ENCODE data around the gene GPR34.
"Not testable (repeated sequence)": the region's sequence is repeated elsewhere in the genome, so short reads cannot be mapped to it uniquely, and the experiment has no call there.

GPR34 gene, protein sequence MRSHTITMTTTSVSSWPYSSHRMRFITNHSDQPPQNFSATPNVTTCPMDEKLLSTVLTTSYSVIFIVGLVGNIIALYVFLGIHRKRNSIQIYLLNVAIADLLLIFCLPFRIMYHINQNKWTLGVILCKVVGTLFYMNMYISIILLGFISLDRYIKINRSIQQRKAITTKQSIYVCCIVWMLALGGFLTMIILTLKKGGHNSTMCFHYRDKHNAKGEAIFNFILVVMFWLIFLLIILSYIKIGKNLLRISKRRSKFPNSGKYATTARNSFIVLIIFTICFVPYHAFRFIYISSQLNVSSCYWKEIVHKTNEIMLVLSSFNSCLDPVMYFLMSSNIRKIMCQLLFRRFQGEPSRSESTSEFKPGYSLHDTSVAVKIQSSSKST

DNA sequence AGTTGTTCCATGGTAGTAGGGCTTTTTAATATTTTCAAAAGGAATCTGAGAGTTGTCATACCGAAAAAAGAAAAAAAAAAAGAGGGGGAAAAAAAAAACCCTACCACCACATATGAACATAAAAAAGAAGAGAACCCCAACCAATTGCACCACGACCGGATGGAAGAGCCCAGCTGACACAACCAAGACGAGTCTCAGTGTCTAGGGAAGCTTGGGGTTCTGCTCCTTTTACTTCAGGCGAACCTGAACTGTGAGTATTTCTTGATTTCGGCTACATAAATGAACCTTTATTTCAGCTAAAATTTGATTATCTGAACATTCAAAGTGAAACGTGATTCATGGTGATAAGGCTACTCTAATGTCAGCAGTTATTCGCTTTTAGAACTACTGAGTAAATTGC is at the start of gene GPR34:
Gene GPR34, plus strand, starts transcription at position 139 of the 400 bp plus-strand sequence. CDS start 6,661 bp downstream, outside the sequence.
- DNase-seq (ENCODE audit: low spot score), result no peak

DNA sequence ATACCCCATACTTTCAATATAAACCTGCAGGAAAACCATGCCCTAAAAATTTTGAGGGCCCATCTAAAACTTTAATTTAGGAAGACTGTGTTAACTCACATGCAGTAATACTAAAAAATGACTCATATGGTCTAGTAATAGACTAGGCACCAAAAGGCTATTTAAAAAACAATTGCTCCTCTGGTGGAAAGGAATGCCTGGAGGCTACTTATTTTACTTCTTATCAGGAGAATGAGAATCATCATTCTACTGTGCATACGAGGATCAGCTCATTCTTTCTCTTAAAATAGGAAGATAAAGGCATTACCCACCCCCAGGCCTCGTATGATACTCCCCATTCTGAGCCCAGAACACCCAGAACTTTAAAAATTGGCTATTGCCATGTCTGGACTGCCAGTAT is 42.6 kb upstream of the GPR34 start:
- not testable (repeated sequence) for DNase-seq (ENCODE audit: low spot score)

DNA sequence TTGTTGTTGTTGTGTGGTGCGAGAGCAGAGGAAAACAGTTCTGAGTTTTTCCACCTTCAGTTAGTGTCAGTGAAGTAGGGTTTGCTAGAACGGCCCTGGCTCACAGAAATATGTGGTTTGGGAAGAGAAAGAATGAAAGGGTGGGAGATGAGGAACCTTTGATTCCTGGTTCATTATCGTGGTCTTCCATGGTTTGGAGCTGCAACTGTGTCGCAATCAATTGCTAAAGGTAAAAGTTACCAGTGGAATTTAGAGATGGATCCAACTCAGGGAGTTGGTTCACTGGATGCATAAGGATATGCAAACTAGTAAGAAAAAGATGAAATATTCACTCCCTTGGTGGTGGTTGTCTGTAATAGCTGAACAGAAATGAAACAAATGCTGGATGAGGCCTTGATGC is 35.6 kb upstream of the GPR34 start:
- DNase-seq (ENCODE audit: low spot score), result no peak

DNA sequence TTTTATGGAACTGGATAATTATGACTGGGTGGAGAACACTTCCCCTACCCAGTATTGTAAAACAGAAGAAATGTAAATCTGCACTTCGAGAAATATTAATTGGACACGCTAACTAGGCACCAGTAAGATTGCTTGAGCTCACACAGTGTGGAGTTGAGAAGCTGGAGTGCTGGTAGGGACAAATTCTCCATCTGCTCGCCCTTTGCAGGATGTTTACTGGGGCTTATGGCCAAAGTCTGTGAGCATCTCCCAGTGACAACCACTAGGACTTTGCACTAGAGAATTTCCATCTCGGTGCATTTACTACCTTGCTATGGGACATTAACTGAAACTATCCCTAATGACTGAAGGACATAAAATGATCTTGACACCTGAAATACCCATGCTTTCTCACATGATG is 33.7 kb upstream of the GPR34 start:
- DNase-seq (ENCODE audit: low spot score), result no peak

DNA sequence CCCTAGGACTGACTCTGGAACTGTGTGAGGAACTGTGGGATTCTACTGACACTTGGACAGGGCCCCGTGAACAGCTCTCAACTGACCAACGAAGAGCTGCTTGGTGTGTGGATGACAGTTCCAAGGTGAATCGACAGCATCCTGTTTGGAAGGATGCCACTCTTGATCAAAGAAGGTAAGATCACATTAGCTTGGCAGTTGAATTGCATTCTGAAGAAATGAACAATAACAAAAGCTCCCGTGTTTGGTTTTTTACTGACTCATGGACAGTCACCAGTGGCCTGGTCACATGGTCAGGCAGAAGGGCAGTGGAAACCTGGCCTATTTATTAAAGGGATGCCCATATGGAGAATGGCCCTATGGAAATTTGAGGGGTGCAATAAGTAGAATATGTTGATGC is 33.1 kb upstream of the GPR34 start:
- DNase-seq (ENCODE audit: low spot score), result no peak

DNA sequence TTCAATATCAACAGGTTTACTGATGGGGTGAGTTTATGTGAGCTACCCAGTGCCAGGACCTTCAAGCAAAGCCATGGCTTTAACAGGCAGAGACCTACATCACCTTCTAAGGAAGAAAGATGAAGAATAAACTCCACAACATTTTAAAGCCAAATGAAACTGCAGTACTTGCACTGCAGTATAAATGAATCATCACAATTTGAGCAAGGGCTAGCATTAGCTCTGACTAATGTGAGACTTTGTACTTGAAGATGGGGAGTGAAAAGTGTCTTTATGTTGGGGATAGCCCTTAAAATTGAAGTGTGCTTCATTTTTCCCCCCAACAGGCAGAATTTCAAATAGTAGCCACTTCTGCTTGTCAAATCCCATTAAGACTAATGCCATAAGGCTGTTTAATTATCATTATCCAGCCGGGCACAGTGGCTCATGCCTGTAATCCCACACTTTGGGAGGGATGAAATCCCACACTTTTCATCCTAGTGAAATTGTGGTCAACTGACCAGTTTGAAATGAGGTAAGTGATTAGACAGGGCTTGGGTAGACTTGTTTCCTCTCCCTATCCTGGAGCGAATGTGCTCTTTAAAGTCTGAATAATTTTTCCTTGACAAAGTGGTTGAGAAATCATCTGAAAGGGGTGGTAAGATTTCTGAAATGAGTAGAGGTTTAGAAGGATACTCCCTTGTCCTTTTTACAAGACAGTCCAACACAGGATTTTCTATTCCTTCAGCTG is 27.2 kb upstream of the GPR34 start:
- peak; percentile 32 for DNase-seq (ENCODE audit: low spot score)

DNA sequence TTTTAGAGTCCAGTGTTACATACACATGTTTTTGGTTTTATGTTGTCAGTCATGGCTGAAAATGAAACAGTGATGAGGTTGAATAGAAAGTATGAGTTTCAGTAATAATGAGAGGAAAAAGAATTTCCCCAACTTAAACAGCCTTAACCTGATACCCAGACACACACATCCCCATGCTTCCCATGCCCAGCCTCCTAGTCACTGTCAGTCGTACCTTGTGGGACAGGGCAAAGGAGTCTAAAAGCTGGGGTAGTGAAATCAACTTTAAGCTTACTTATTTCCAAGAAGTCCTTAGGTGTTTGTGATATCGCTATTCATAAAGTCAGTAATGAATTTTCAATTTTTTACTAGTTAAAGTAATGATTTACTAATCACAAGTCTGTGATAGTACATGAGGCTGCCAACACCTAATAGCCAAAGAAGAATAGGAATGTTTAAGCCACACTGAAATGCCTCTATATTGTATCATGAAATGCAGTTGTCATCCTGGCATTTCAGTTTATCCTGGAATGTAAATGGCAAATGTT is 24.3 kb upstream of the GPR34 start:
- DNase-seq (ENCODE audit: low spot score), result no peak

DNA sequence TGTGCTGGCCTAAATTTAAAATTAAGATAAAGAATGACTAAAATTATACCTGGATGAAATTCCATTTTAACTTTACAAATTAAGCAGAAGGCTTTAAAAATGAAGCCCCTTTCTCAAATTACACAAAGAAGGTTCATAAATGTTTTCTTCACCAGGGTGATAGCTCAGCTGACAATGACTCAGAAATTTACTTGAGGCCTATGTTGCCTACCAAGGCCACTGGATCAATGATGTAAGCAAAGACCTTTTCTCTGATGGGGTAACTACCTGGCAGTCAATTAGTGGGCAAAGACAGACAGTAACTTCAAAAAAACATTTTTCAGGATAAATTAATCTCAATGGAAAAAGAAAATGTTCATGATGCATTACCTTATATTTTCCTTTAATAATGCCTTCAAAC is 23.9 kb upstream of the GPR34 start:
- DNase-seq (ENCODE audit: low spot score), result no peak

DNA sequence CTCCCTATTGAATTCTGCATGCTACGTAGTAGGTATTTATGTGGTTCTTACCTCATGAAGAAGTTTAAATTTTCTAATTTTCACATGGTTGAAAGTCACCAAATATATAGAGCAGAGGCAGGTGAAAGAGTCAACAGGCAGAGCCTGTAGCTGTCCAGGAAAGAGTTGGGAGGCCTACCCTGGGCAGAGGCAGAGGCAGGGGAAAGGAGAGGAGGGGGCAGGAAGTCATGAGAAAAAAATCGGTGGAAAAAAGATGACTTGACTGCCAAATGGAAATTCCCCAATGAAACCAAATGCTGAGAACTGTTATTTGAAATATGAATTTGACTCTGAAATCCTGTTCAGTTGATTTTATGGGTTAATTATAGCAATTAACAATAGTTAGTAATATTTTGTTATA is 23.1 kb upstream of the GPR34 start:
- no peak for DNase-seq (ENCODE audit: low spot score)

DNA sequence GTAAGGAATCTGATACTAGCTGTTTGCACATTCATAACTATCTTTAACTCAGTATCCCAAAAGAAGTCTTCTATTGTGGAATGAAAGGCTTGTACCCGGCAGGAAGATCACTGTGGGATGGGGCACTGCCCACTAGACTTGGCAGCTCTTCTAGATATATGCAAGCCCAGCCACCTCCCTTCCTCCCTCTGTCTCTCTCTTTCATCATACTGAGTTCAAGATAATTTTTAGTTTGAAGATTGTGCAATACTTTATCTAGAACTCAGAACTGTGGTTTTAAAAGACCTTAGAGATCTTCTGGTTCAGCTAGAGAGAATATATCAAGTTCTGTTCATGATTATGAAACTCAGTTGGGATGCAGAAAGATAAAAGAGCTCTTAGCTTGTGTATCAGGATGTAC is 22.5 kb upstream of the GPR34 start:
- DNase-seq (ENCODE audit: low spot score), result no peak

DNA sequence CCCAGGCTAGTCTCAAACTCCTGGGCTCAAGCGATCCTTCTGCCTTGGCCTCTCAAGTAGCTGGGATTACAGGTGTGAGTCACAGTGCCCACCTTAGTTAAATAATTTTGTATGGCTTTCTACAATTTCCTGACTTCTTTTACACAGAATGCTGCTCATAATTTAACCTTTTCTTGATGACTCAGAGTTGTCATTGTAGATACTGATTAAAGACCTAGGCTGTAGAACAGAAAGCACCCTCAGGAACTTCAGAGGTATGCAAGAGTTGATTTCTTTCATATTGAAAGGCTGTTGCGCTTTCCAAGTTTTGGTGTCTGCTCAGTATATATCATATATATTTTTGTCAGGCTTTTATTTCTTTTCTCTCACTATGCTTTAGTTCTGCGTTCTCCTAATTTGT is 21.1 kb upstream of the GPR34 start:
- no peak for DNase-seq (ENCODE audit: low spot score)

DNA sequence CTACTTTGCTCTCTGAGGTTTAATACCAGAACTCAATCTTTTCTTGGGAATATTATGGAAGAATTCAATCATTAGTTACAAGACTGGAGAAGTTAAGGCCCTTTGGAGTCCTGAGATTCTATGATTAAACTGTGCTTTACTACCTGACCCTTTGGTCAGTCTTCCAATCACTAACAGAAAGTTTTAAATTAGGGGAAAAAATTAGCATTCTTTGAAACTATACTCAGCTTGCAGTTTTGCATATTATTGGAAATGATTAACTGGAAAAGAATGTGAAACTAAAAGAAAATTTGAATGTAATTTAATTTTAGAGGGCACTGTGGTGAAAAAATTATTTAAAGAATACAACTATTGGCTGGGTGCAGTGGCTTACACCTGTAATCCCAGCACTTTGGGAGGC is 18.7 kb upstream of the GPR34 start:
- DNase-seq (ENCODE audit: low spot score), result no peak

DNA sequence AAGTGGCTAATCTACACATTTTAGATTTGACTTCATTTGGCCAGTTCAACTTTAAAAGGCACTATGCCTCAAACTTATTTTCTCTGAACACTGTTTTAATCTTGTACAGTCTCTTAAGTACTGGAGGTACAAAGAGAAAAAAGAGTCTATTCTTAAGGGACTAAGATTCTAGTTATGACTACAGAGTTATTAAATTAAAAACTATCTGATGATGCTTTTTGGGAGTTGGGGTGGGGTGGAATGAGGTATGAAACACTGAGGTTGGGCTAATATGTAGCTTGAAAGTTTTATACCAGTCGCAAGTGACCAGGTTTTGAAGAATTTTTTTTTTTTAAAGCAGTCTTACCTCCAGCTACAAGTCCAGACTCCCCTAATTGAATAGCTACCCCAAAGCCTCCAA is 17.7 kb upstream of the GPR34 start:
- no peak for DNase-seq (ENCODE audit: low spot score)

DNA sequence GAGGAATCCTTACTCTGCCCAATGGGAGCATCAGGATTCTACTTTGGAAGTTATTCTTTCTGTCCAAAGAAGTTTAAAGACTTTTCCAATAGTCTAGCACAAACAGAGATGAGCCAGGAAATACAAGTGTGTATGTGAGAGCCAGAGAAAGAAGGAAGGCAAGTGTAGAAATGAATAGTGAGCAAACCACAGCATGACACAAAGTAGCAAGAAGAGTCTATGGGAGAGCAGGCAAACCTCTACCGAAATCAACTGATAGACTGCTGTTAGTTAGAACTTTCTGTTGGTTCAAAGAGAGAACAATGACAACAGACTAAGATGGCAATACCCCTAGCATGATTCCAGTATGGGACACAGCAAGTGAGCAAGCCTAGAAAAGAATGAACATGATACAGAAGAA is 16.1 kb upstream of the GPR34 start:
- DNase-seq (ENCODE audit: low spot score), result no peak

DNA sequence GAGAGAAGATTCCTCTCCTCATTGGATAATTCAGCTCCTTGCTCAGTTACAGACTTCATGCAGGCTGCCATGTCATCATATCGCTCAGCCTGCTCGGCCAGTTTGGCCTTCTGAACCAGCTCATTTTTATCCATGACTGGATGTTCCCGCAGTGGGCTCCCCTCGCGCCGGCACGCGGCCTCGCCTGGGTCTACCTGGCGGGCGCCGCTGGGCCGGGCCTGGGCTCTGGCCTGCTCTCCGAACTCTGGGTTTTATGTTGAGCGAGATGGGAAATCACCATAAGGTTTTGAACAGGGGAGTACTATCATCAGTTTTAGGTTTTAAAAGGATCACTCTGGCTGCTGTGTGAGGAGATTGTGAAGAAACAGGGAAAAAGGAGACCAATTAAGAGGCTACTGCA is 12.4 kb upstream of the GPR34 start:
- not testable (repeated sequence) for DNase-seq (ENCODE audit: low spot score)

DNA sequence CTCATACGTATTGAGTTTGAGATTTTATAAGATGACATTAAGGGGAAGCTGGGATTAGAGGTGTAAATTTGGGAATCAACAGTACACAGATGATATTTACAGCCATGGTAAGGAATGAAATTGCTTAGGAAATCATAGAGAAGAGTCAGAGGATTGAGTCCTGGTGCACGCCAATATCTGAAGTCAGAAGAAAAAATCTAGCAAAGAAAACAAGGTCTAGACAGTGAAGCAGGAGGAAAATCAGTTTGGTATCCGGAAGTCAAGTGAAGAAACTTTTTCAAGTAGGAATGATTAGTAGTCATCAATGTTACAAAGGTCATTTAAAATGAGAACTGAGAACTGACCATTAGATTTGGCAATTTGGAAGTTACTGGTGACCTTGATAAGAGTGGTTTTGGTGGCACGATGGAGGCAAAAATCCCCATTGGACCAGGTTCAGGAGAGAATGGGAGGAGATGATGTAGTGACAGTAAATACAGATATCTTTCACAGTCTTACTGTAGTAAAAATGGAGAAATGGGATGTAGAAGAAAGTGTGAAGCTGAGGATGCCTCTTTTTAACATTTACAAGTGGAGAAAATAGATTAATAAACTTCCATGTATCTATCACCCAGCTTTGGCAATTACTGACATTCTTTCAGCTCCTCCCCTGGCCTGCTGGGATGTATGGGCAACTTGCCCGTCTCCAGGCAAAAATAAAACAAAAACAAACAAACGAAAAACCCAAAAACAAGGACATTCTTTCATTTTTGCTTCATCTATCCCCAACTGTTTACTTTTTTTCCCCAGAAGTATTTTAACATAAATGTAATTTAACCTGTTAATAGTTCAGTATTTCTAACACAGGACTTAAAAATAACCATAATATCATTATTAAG is 11.4 kb upstream of the GPR34 start:
- DNase-seq (ENCODE audit: low spot score), result no peak

DNA sequence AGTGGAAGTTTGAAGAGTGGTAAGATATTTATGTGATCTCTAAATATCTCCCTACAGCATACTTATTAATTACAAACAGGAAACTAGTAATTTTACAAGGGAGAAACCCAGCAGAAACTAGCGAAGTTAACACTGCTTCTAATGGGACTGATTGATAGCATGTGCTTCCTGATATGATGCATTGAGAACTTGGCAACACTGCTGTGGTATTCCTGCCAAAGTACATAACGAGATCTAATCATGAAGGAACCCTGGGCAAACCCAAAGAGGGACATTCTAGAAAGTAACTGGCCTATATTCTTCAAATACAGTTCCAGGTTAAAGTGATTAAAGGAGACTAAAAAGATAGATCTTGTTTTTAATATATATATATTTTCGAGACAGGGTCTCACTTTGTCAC is 4.6 kb upstream of the GPR34 start:
- DNase-seq (ENCODE audit: low spot score), result no peak

DNA sequence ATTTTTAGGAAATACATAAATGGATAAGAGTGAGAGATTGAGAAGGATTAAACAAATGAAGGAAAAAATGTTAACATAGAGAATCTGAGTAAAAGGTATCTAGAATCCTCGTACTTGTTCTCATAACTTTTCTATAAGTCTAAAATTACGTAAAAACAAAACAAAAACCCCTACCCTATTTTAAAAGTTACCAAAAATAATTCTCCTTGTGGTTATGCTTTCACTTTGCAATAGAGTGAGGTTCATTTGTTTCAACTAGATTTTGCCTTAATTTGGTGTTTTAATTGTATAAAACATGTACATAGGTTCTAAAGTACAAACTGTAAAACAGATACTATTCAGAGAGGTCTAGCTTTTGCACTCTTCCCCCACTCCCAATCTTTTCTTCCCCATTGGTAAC is 3.8 kb upstream of the GPR34 start:
- no peak for DNase-seq (ENCODE audit: low spot score)

DNA sequence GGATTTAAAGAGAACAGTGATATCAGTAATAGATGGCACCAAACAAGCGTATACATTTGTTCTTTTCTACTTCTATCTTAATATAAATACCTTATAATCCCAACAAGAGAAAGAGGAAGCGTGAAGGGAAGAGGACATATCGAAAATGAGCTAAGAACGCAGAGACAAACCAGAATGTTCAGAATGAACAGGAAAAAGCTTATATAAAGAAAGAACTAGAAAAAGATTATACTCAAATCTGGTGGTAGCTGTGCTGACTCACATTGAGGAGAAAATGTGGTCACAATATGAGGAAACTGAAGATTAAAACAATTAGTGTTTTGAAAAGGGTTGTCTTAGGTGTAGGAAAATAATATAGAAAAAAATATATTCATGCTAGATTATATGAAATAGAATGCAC is 2.0 kb upstream of the GPR34 start:
- no peak for DNase-seq (ENCODE audit: low spot score)

DNA sequence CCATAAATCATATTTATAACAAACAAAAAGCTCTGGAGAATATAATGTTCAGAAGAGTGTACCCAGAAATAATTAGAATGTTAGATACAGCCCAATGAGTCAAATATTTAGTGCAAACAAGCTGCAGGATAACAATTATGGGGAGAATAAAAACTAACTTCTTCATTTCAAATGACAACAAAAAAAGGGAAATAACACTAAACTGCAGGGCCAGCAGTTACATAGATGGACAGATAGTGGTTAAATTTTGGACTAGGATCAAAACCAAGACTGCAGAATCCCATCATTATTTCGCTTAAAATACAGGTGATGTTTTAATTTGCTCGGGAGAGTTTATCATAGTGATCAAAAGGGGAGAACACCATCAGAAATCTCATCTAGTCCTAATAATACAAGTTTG is 617 bp upstream of the GPR34 start:
- no peak for DNase-seq (ENCODE audit: low spot score)

DNA sequence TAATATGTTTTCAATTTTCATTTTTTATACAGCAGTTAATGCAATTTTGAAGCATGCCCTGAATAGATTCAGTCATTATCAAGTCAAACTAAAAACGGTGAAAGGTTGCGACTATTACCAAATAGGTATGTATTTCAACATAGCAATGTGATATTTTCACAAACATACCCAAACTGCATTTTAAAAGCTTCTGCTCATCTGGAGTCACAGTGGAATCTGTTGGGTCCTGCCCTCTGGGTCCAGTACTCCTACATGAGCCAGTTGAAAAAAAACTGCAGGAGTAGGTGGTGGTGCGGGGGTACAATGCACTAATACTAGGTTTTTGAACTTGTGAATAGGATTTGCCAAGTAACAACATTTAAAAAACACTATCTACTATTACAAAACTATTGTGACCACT is 938 bp downstream of the GPR34 start:
- DNase-seq (ENCODE audit: low spot score), result no peak

DNA sequence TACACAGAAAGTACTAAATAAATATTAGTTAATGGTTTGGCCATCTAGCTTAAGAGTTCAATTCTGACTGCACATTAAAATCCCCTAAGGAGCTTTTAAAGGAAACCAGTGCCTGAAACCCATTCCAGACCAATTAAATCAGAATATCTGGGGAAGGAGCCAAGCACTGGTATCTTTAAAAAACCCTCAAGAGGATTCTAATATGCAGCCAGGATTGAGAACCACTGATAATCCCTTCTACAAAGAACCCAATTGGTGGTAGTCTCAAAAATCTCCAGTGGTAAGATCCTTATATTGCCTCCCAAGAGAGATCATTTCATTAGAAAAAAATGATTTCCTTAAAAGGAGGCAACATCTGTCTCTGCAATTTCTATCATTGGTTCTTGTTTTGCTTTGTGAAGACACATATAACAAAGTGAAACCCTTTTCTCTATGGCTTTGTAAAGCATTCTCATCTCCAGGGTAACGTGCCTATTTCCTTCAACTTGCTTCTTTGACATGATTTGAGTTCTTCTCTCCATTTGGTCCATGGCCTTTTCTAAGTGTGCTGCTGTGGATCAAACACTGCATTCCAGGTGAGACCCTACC is 3.5 kb downstream of the GPR34 start:
- DNase-seq (ENCODE audit: low spot score), result peak; percentile 7

Measured in AG08395 (cell line).